GM12891 (cell line): ENCODE data around the gene FGFR2.

Source experiments
- POLR2A ChIP-seq: IDR thresholded peaks from 2 replicates; pipeline ENCODE4 v1.6.1; 2011; ENCODE audit warnings: low read depth, low read length, control low read depth
- POLR2AphosphoS5 ChIP-seq: IDR thresholded peaks from 2 replicates; pipeline ENCODE4 v1.6.1; 2011; ENCODE audit warnings: low read depth, low read length, control low read depth
- SPI1 ChIP-seq: IDR thresholded peaks from 2 replicates; pipeline ENCODE4 v1.6.1; 2011; ENCODE audit warnings: low read depth, low read length, control low read depth
- TAF1 ChIP-seq: IDR thresholded peaks from 2 replicates; pipeline ENCODE4 v1.6.1; 2011; ENCODE audit warnings: low read depth, low read length, control low read depth

GRCh38 chr10:121530481-121531075, 67.7 kb downstream of the FGFR2 start:
- TF ChIP-seq POLR2A, result no peak
- no peak for TF ChIP-seq POLR2AphosphoS5
- no peak for TF ChIP-seq TAF1
- TF ChIP-seq SPI1, result no peak
